Activated CD8-positive, alpha-beta memory T cell treated with anti-CD3 and anti-CD28 coated beads for 36 hours (primary cell): ENCODE data around the gene ATP5IF1. TPM values are rescaled to one million over a fixed set of nuclear protein-coding genes. Genes with fewer than 3 reads are reported as not detected.

Experiments
- CTCF ChIA-PET: fragments of 350-600 bp; sonication (Branson Sonifier 250); formaldehyde crosslinking; loops from one replicate; lab custom pipeline; 2021; ENCODE audit warnings: antibody characterized with exemption; lab: Charles Lee
- POLR2A ChIA-PET: fragments of 350-600 bp; sonication (Branson Sonifier 250); formaldehyde crosslinking; loops from one replicate; lab custom pipeline; 2021; ENCODE audit warnings: antibody characterized with exemption; lab: Charles Lee
- total RNA-seq, 2 experiments: library from RNA; stranded (reverse); gene quantifications; one replicate each; pipeline ENCODE4 v1.2.3, GENCODE V29; 2021

Gene ATP5IF1
- total RNA-seq, 2 experiments from 2014 or later = 147 to 149 TPM

DNA sequence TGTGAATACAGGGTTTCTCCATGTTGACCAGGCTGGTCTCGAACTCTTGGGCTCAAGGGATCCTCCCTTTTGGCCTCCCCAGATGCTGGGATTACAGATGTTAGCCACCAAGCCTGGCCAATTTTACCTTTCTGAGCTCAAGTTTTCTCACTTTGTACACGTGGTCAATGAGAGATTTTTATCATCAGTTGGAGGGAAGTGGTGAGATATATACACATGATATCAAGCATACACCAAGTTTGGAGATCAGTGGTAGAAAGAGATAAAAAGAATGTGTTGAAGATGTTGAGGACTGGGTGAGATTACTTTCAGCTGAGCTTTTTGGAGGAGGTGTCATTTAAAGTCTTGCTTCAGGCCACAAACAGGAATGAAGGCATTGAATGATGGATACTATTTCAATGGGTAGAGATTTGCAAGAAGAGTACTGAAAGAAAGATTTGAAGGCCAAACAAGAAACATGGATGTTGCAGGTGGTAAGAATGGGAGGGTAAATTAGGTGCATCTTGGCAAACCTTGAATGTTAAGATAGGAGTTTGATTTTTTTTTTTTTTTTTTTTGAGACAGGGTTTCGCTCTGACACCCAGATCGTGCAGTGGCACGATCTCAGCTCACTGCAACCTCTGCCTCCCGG is 20.4 kb downstream of the ATP5IF1 start:
- POLR2A ChIA-PET = interaction anchor here (1.0 kb wide), 1 partner anchor 73 kb away, joined by 3 read pairs; the partner anchor contains the start of gene MED18
- CTCF ChIA-PET = no interaction called here

DNA sequence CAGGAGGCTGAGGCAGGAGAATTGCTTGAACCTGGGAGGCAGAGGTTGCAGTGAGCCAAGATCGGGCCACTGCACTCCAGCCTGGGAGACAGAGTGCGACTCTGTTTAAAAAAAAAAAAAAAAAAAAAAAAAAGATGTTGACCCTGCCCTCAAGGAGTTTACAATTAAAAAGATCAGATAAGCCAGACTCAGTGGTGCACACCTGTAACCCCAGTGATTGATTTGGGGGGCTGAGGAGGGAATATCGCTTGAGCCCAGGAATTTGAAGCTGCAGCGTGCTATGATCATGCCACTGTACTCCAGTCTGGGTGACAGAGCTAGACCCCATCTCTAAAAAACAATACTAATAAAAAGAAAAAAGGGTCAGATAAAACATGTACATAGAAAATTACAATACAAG is 21.8 kb downstream of the ATP5IF1 start:
- ChIA-PET CTCF (interaction anchor here (0.7 to 4.6 kb wide), 3 partner anchors 9 to 281 kb away, joined by 3 to 33 read pairs (median 4); no protein-coding TSS in a partner anchor), POLR2A (interaction anchor here (0.6 to 4.5 kb wide), 2 partner anchors 8 to 381 kb away, joined by 8 to 51 read pairs; no protein-coding TSS in a partner anchor)

DNA sequence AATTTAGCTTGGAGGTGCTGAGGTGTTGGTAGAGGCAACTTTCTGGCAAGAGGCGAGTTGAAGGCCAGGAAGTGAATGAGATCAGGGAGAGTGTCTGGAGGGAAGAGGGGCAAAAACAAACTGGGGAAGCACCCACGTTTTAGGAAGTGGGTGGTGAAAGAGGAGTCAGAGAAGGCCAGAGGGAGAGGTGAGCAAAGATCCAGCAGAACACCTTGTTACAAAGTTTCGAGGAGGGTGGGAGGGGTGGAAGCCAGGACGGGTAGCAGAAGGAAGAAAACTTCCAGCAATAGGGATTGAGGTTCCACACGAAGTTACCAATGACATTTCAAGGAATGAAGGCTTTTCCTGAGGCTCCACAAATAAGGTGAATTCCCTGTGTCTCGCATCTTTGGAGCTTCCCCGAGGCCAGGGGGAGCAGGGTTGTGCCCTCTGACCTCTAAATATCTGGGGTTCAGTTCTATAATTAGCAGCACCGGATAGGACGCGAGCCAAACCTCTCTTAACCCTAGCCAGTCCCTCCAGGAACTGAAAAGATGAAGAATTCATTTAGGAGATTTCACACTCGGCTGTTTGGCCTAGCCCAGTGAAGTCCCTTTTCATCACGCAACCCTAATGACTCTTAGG is 22.8 kb downstream of the ATP5IF1 start:
- CTCF ChIA-PET = interaction anchor here (1.1 to 4.6 kb wide), 2 partner anchors 10 to 13 kb away, joined by 4 to 33 read pairs; no protein-coding TSS in a partner anchor
- POLR2A ChIA-PET = interaction anchor here (0.6 to 4.5 kb wide), 5 partner anchors 9 to 293 kb away, joined by 3 to 51 read pairs (median 11); partner anchors contain the start of gene ATP5IF1

DNA sequence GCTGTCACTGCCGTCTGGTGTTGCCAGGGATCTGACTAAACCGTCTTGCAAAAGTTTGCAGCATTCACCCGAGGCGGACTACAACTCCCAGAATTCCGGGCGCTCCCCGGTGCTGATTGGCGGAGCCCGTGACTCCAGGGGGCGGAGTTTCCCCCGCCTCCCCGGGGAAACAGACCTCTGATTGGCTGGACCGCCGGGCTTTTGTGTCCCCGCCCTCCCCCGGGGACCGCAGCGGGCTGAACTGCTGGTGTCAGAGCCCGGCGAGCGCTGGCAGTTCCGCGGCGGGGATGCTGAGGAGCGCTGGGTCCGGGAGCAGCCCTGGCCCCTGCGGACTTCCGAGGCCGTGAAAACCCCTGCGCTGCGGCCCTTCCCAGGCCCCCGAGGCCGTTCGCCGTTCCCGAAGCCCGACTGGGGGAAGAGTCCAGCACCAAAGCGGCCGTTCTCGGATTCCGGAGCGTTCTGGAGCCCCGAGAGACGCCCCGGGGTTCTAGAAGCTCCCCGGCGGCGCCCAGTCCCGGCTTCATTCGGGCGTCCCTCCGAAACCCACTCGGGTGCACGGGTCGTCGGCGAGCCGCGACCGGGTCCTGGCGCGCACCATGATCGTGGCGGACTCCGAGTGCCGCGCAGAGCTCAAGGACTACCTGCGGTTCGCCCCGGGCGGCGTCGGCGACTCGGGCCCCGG is 23.5 kb downstream of the ATP5IF1 start, which contains the start of gene SESN2:
SESN2 (plus strand) TSS at position 267 of the 682 bp plus-strand sequence; CDS start at position 597, 330 bp downstream.
- POLR2A ChIA-PET = interaction anchor here (0.6 to 4.5 kb wide), 8 partner anchors 10 to 1825 kb away, joined by 3 to 51 read pairs (median 4); partner anchors contain the start of genes ATP5IF1, MED18 and TRNAU1AP
- CTCF ChIA-PET = interaction anchor here (4.6 kb wide), 1 partner anchor 11 kb away, joined by 33 read pairs; no protein-coding TSS in a partner anchor

DNA sequence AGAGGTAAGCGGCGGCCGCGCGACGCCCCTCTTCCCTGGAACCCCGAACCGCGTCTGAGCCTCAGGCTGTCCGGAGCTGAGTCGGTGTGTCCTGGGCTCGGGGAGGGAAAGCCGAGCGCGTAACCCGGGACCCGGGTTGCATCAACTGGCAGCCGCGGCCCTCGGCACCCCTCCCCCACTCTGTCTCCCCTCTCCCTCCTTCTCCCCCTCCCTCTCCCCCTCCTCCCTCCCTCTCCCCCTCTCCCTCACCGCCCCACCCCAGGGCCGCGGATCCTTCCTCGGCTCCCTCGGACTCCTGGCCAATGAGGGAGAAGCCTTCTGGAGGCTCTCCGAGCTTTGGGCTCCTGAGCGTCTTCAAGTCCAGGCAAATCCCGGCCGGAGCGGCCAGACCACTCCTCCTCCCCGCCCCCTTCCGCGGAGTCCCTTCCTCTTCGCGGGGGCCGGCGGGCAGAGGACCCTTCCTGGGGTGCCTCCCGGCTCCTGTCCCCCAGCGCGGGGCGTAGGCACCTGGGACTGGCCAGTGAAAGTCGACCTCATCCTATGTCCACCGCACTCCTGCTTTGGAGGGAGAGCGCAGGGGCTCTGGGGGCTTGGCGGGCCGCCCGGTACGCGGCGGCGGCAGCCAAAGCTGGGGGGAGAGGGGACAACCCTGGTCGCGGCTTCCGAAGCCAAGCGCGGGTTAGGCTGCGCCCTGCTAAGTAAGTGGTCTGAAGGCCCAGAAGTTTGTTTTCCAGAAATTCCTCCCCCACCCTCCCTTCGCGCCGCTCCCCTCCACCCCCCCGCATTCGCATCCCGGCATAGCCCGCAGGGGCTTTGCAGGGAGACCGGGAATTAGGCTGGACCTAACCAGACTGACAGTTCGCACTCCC is 24.2 kb downstream of the ATP5IF1 start:
- ChIA-PET CTCF (interaction anchor here (0.9 to 4.6 kb wide), 2 partner anchors 9 to 12 kb away, joined by 3 to 33 read pairs; no protein-coding TSS in a partner anchor), POLR2A (interaction anchor here (0.5 to 4.5 kb wide), 10 partner anchors 11 to 1826 kb away, joined by 3 to 51 read pairs (median 4); partner anchors contain the start of genes ATP5IF1, MED18 and TRNAU1AP)

DNA sequence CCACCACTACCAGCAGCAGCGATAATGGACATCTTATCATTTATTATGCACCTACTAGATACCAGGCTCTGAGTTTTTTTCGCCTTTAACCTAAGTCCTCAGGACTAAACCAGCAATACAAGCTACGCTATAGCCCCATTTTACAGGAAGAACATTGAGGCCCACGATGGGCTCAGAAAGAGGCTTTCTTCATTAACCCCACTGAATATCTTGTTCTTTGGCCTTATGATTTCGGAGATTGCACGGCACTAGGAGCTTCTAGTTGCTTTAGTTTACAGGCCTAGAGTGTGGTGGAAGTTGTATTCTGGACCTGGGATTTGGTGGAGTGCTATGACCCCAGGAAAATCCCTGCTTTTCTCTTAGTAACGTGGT is 24.9 kb downstream of the ATP5IF1 start:
- ChIA-PET CTCF (interaction anchor here (0.9 to 4.6 kb wide), 2 partner anchors 8 to 12 kb away, joined by 3 to 33 read pairs; no protein-coding TSS in a partner anchor), POLR2A (interaction anchor here (0.7 to 4.5 kb wide), 5 partner anchors 11 to 67 kb away, joined by 3 to 51 read pairs (median 11); partner anchors contain the start of gene MED18)

DNA sequence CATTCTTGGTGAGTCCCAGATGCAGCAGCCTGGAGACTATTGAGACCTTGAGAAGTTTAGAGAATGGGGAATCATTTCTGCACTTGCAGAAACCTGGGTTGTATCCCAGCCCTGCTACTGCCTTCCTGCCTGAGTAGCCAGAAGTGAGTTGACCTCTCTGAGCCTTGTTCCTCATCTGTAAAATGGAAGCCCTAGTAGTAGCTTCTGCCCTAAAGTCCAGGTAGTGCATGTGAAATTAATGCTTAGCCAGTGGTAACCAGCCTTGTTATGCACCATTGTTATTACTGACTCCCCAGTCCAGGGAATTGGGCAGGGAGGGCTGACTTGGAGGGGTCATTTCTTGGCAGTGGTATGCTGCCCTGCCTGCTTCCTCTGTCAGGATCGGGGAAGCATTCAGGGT is 29.0 kb downstream of the ATP5IF1 start:
- CTCF ChIA-PET = interaction anchor here (4.2 kb wide), 1 partner anchor 16 kb away, joined by 12 read pairs; no protein-coding TSS in a partner anchor
- POLR2A ChIA-PET = no interaction called here

DNA sequence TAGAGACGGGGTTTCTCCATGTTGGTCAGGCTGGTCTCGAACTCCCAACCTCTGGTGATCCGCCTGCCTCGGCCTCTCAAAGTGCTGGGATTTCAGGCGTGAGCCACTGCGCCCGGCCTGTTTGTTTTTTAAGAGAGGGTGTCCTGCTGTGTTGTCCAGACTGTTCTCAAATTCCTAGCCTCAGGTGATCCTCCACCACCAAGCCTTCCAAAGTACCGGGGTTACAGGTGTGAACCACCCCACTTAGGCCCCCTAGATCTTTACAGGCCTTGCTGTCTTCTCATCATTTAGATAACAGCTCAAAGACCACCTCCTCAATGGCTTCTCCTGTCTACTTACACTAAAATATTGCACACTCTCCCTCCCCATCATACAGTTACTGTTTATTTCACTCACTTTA is 29.7 kb downstream of the ATP5IF1 start:
- POLR2A ChIA-PET = no interaction called here

DNA sequence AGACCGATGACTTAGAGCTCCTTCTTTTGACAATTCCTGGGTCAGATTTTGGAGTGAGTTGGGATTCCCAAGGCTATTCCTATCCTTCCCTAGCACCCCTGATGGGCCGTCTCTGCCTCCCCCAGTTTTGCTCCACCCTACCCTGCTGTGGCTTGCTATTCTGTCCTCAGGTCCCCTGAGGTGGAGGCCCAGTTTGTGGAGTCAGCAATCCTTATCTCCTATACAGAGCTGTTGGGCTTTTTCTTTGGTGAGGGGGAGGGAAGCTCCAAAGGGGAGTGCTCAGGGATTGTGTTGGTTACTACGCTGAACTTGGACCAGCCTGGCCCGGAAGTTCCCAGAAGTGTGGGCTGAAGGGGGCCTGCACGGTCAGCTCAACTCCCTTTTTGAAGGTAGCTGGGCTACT is 31.0 kb downstream of the ATP5IF1 start:
- CTCF ChIA-PET = no interaction called here
- POLR2A ChIA-PET = no interaction called here

More for the DNA sequence above, 29.7 kb downstream of the ATP5IF1 start:
- CTCF ChIA-PET = interaction anchor here (0.6 to 4.2 kb wide), 2 partner anchors 17 to 346 kb away, joined by 3 to 12 read pairs; no protein-coding TSS in a partner anchor

DNA sequence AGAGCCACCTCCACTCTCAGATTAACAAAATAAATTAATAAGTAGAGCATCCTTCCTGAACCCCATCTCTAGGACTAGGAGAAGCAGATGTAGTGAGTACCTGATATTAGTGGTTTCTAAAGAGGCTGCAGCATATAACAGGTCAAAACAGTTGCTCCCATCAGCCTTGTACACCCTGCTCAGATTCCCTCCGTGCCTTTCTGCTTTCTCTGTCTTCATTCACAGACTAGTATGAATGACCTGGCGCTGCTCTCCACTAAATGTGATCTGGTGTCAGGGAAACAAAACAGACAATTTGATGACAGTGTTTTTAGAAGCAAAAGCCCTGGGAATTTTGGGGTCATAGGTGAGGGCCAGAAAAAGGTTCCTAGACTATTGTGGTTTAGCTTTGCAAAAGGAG is 31.7 kb downstream of the ATP5IF1 start:
- CTCF ChIA-PET = no interaction called here
- POLR2A ChIA-PET = no interaction called here

DNA sequence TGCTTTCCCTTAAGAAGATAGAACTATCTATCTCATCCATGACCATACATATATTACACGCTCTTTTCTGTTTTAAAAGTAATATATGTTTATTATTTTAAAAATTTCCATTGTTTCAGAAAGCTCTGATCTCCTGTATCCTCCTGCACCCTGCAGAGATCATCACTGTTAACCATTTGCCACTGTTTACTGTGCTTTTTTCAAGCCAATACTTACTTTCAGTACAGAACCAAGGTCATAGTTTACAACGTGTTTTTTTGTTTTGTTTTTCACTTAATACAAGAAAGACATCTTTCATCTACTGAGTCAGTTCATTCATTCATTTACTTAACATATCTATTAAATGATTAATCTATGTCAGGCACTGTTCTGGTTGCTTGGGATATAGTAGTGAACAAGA is 33.6 kb downstream of the ATP5IF1 start:
- POLR2A ChIA-PET = no interaction called here

DNA sequence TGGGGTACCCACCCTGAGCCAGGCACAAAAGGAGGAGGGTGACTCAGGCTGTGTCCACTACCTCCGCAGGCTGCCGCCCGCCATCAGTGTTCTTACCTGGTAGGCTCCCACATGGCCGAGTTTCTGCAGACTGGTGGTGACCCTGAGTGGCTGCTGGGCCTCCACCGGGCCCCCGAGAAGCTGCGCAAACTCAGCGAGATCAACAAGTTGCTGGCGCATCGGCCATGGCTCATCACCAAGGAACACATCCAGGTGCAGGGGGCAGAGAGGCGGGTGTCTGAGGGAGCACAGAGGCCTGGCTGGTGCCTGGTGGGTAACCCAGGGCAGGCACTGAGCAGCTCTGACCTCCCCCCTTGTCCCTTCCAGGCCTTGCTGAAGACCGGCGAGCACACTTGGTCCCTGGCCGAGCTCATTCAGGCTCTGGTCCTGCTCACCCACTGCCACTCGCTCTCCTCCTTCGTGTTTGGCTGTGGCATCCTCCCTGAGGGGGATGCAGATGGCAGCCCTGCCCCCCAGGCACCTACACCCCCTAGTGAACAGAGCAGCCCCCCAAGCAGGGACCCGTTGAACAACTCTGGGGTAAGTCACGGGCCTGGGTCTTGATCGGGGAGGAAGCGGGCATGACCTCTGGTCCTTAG is 36.4 kb downstream of the ATP5IF1 start:
- CTCF ChIA-PET = no interaction called here
- POLR2A ChIA-PET = interaction anchor here (1.6 kb wide), 1 partner anchor 12 kb away, joined by 4 read pairs; no protein-coding TSS in a partner anchor

More for the DNA sequence above, 33.6 kb downstream of the ATP5IF1 start:
- CTCF ChIA-PET = interaction anchor here (0.7 to 1.1 kb wide), 4 partner anchors 9 to 184 kb away, joined by 3 to 5 read pairs (median 4); no protein-coding TSS in a partner anchor

DNA sequence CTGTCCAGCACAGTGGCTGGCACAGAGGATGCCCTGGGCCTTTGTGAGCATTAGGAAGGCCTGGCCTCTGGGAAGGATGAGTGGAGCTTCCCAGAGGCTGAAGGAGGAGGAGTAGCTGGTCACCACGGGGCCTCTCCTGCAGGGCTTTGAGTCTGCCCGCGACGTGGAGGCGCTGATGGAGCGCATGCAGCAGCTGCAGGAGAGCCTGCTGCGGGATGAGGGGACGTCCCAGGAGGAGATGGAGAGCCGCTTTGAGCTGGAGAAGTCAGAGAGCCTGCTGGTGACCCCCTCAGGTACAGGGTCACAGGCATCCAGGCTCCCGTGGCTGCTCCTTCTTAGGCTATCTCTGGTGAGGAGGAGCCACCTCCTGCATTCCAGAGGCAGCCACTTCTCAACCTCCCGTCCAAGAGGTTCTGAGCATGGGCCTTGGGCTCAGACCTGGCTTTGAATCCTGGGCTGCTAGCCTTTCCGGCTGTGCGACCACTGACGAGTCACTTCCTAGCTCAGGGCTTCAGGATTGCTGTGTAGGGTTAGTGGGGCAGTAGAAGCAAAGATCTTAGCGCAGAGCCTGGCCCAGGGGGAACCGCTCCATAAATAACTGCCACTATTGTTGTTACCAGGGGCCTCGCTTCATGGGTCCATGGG is 37.4 kb downstream of the ATP5IF1 start:
- POLR2A ChIA-PET = interaction anchor here (1.6 kb wide), 1 partner anchor 13 kb away, joined by 4 read pairs; no protein-coding TSS in a partner anchor
- CTCF ChIA-PET = no interaction called here

DNA sequence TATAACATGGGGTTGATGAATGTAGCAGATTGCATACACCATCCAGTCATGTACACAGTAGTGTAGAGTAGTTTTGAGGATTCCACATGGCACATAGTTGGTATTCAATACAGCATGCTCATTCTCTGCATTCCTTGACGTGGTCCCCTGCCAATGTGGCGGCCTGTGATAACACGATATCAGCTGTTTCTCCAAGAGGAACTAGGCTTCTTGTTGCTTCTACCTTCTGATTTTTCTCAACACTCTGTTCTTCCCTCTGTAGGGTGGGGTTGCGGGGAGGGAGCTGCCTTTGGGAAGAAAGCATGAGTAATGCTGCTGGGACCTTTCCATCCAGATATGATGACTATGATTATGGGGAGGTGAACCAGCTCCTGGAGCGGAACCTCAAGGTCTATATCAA is 42.8 kb downstream of the ATP5IF1 start:
- ChIA-PET POLR2A (no interaction called here), CTCF (interaction anchor here (1.1 to 1.2 kb wide), 2 partner anchors 17 to 190 kb away, joined by 3 read pairs; partner anchors contain the start of gene EYA3)

DNA sequence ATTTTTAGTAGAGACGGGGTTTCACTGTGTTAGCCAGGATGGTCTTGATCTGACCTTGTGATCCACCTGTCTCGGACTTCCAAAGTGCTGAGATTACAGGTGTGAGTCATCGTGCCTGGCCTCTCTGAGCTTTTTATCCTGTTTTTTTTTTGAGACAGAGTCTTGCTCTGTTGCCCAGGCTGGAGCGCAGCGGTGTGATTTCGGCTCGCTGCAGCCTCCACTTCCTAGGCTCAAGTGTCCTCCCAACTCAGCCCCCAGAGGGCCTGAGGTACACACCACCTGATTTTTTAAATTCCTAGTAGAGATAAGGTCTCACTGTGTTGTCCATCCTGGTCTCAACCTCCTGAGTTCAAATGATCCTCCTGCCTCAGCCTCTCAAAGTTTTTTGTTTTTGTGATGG is 43.8 kb downstream of the ATP5IF1 start:
- ChIA-PET POLR2A (no interaction called here), CTCF (interaction anchor here (1.1 to 1.3 kb wide), 3 partner anchors 11 to 191 kb away, joined by 3 to 5 read pairs (median 3); partner anchors contain the start of gene EYA3)

DNA sequence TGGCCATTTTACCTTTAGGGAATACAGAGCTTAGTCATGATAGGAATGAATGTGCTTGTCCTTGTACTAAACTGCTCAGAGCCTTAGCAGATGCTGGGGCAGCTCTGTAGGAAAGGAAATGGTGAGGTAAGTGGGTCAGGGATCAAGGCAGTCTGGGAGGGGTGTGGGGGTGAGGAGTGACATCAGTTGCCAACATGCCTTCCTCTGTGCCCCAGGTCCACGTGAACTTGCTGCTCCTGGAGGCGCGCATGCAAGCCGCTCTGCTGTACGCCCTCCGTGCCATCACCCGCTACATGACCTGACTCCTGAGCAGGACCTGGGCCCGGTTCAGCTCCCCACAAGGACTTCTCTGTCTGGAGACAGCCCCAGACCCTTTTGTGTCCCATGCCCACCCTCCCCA is 44.6 kb downstream of the ATP5IF1 start:
- CTCF ChIA-PET = interaction anchor here (1.3 kb wide), 1 partner anchor 11 kb away, joined by 5 read pairs; no protein-coding TSS in a partner anchor
- POLR2A ChIA-PET = no interaction called here

DNA sequence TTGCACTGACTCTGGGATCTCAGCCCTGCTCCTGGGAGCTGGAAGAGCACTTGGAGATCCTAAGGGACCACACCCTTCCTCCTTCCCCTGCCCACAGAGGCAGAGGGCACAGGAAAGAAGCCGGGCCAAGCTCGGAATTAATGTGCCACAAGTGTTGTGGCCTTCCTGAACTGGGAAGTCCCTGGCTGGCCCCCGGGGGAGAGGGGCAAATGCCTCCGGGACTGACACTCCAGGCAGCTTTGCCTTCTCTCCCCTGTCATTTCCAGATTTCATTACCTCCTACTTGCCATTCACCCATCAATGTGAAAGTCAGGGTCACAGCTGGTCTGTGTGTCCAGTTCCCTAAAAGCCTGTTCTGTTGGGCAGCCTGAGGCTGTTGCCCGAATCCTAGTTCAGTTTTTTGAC is 45.1 kb downstream of the ATP5IF1 start:
- ChIA-PET POLR2A (no interaction called here), CTCF (no interaction called here)
